GM19463 (cell line): ENCODE data around the gene REPIN1.

Source experiments
- ATAC-seq: cut with Tn5 transposase; IDR thresholded peaks from one replicate; pipeline ENCODE4 v1.9.1; 2021; ENCODE audit warnings: mild to moderate bottlenecking, moderate library complexity; ENCODE audit not compliant: unreplicated experiment

The REPIN1 gene

GRCh38 chr7:150420242-150420641, 51.6 kb downstream of the REPIN1 start:
- ATAC-seq, result no peak

GRCh38 chr7:150420987-150421674, 52.5 kb downstream of the REPIN1 start:
- peak; percentile 99 for ATAC-seq

GRCh38 chr7:150421831-150422230, 53.2 kb downstream of the REPIN1 start:
- no peak for ATAC-seq
